GM23248 (cell line): ENCODE data around the gene JRKL. TPM values are rescaled to one million over a fixed set of nuclear protein-coding genes. Genes with fewer than 3 reads are reported as not detected.
A peak's percentile ranks its signal among the peaks of the same experiment; 100 is the strongest.

Source experiments
- DNase-seq: peaks from one replicate; pipeline ENCODE4 v3.0.0-alpha.2; 2015
- H2AFZ ChIP-seq: fragments of 200-600 bp; sonication (generic); 2 replicates; pipeline ENCODE4 v1.6.1; 2016; ENCODE audit warnings: antibody characterized with exemption
- H3F3A ChIP-seq: fragments of 200-600 bp; sonication (generic); 2 replicates; pipeline ENCODE4 v1.6.1; 2016; ENCODE audit warnings: mild to moderate bottlenecking, antibody characterized with exemption, mixed run types; ENCODE audit not compliant: insufficient read depth
- H3K27ac ChIP-seq: fragments of 200-600 bp; sonication (generic); 2 replicates; pipeline ENCODE4 v1.5.1; 2016; ENCODE audit warnings: mild to moderate bottlenecking
- H3K27me3 ChIP-seq: fragments of 200-600 bp; sonication (generic); replicated peaks from 2 replicates; pipeline ENCODE4 v1.6.1; 2016; ENCODE audit warnings: mild to moderate bottlenecking; ENCODE audit not compliant: insufficient read depth
- H3K36me3 ChIP-seq: fragments of 200-600 bp; sonication (generic); 2 replicates; pipeline ENCODE4 v1.6.1; 2016; ENCODE audit warnings: low read depth, mild to moderate bottlenecking
- H3K4me1 ChIP-seq: fragments of 200-600 bp; sonication (generic); 2 replicates; pipeline ENCODE4 v1.6.1; 2016; ENCODE audit warnings: mild to moderate bottlenecking; ENCODE audit not compliant: insufficient read depth
- H3K4me2 ChIP-seq: fragments of 200-600 bp; sonication (generic); one replicate; pipeline ENCODE4 v1.6.1; 2016; ENCODE audit warnings: mild to moderate bottlenecking; ENCODE audit not compliant: unreplicated experiment
- H3K4me3 ChIP-seq: fragments of 200-600 bp; sonication (generic); 2 replicates; pipeline ENCODE4 v1.5.1; 2016; ENCODE audit warnings: mild to moderate bottlenecking
- H3K79me2 ChIP-seq: fragments of 200-600 bp; sonication (generic); 2 replicates; pipeline ENCODE4 v1.6.1; 2016; ENCODE audit warnings: mild to moderate bottlenecking; ENCODE audit not compliant: insufficient read depth
- H3K9ac ChIP-seq: fragments of 200-600 bp; sonication (generic); 2 replicates; pipeline ENCODE4 v1.6.1; 2016; ENCODE audit warnings: mild to moderate bottlenecking
- H3K9me2 ChIP-seq: fragments of 200-600 bp; sonication (generic); 2 replicates; pipeline ENCODE4 v1.6.1; 2016; ENCODE audit warnings: mixed run types, mild to moderate bottlenecking, moderate library complexity; ENCODE audit not compliant: insufficient read depth
- H3K9me3 ChIP-seq: fragments of 200-600 bp; sonication (generic); one replicate; pipeline ENCODE4 v1.6.1; 2017; ENCODE audit warnings: low read depth
- H4K20me1 ChIP-seq: fragments of 200-600 bp; sonication (generic); 2 replicates; pipeline ENCODE4 v1.6.0; 2016; ENCODE audit not compliant: insufficient read depth
- EZH2 ChIP-seq: fragments of 200-600 bp; sonication (generic); IDR thresholded peaks from 2 replicates; pipeline ENCODE4 v1.6.1; 2018; ENCODE audit warnings: antibody characterized with exemption, mild to moderate bottlenecking; ENCODE audit not compliant: insufficient read depth, poor library complexity, severe bottlenecking
- EZH2phosphoT487 ChIP-seq: fragments of 200-600 bp; sonication (generic); IDR thresholded peaks from 2 replicates; pipeline ENCODE4 v1.6.1; 2018; ENCODE audit warnings: antibody characterized with exemption, moderate library complexity, mild to moderate bottlenecking, low read depth; ENCODE audit not compliant: insufficient read depth
- WGBS, 2 experiments: methylation state at CpG; one replicate each; pipeline ENCODE4 v1.1.6; 2015 to 2017; ENCODE audit warnings: low lambda C conversion rate in 2 of 2, low coverage in 1 of 2; ENCODE audit errors: missing lambda C conversion rate in 2 of 2; 5-methylcytosine and 5-hydroxymethylcytosine counted together
- in situ Hi-C: fragments of 300-500 bp; cut with MboI; formaldehyde crosslinking; loops from 2 replicates; pipeline ENCODE4 v1.15.0; 2020
- polyA plus RNA-seq: library from polyadenylated mRNA; unstranded; fragments of >200 nt; fragmentation: Nextera tagmentation; extraction: Ambion mirVana; gene quantifications from 2 replicates; pipeline ENCODE4 v1.2.1, GENCODE V29; 2016
- total RNA-seq: library from RNA; depleted of rRNA; stranded (reverse); fragments of >200 nt; shearing (Covaris generic); gene quantifications from 2 replicates; pipeline ENCODE4 v1.2.3, GENCODE V29; 2014; rRNA removed

The JRKL gene
- total RNA-seq (9.4 and 11.9 TPM in 2 replicates), polyA plus RNA-seq (11.2 and 11.7 TPM in 2 replicates)

DNA sequence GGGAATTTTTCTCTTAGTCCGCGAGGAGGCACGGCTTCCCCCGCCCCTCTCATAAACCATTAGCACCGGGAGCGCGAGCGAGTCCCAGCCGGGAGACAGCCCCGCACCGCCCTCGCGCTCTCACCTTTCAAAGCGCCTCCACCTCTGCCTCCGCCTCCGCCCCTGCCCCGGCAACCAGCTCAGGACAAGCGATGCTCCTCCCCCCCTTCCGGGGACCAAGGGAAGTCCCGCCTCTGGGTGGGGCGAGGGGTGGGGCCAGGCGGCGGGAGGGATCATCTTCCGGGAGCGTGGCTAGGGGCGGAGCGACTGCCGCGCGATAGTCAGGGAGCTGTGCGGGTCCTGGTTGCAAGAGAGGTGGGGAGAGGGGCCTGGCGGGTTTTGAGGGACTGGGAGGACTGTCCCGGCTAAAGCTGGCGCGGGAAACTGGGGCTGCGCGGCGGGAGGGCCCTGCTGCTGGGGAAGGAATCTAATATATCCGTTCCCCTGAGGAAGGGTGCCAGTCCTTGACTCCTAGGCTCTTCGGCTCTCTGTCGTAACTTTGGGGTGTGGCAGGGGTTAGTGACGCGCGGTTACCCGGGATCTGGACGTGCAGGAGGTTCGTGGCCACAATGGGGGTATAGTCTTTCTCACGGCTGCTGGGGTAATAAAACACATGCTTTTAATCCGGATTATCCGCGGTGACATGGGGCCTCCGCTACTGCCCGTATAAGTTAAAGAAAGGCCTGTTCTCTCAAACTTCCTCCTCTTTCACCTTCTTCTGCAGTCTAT, at the start of gene JRKL, which contains the start of gene CCDC82:
JRKL (plus strand) TSS at position 294 of the 768 bp plus-strand sequence. CDS start 637 bp downstream, outside the sequence.
CCDC82 (minus strand) TSS at position 193 of the 768 bp plus-strand sequence. CDS start 5,165 bp downstream, outside the sequence.
- Histone ChIP-seq H3K4me3 (peak within 1 kb of the TSS; percentile 95), H3K9me3 (no peaks in the 10 kb centered on the region), H3F3A (peaks cover 21% of the 10 kb centered on the region; the same call in 1 of the 2 replicates), H3K27ac (peak within 1 kb of the TSS; percentile 89), H3K9me2 (no peaks in the 10 kb centered on the region), H3K36me3 (no peaks in the 10 kb centered on the region), H4K20me1 (no peaks in the 10 kb centered on the region), H3K4me1 (peaks cover 46% of the 10 kb centered on the region), H2AFZ (peak within 1 kb of the TSS; percentile 92), H3K27me3 (no peaks in the 10 kb centered on the region), H3K4me2 (peak within 1 kb of the TSS; percentile 90), H3K79me2 (peaks cover 96% of the 10 kb centered on the region), H3K9ac (peak within 1 kb of the TSS; percentile 94)
- DNase-seq, result peak; percentile 98
- 1 to 2% methylated on average over 31 to 51 of the region's 53 CpGs for WGBS, 2 experiments
- in situ Hi-C loops, result loop anchor here (25.0 kb wide), 1 partner anchor 1228 kb away; no protein-coding TSS in a partner anchor
- no peak for TF ChIP-seq EZH2
- TF ChIP-seq EZH2phosphoT487, result no peak

DNA sequence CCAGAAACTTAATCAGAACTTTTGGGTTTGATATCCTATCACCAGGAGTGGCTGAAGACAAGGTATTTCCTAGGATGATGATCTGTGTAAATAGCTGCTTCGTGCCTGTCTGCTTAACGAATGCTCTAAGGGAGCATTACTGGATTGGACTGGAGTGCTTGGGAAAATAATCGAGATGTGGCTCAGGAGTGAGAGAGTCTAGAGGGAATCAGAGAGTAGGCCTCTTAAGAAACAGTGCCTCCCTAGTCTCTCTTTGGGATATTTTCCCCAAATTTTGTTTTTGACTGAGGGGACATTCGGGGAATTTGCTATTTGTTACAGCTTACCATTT, 49.3 kb upstream of the JRKL start:
- Histone ChIP-seq H4K20me1 (no peaks in the 10 kb centered on the region; the same call in 1 of the 2 replicates), H3K4me3 (peak overlapping the region; percentile 100), H3K9me2 (no peaks in the 10 kb centered on the region), H3F3A (peaks cover 51% of the 10 kb centered on the region), H3K79me2 (peaks cover 75% of the 10 kb centered on the region), H3K27ac (peak overlapping the region; percentile 80), H3K4me2 (peak overlapping the region; percentile 97), H3K9ac (peak overlapping the region; percentile 95), H3K4me1 (peaks cover 46% of the 10 kb centered on the region), H3K27me3 (no peaks in the 10 kb centered on the region), H3K9me3 (no peaks in the 10 kb centered on the region), H3K36me3 (peaks cover 6% of the 10 kb centered on the region; the same call in 1 of the 2 replicates), H2AFZ (no peak overlapping the region)
- peak; percentile 74 for DNase-seq
- TF ChIP-seq EZH2 (no peak), EZH2phosphoT487 (no peak)
- 16 to 17% methylated on average over 4 of the region's 4 CpGs for WGBS, 2 experiments
- in situ Hi-C loops, result loop anchor here (10.0 kb wide), 1 partner anchor 286 kb away; no protein-coding TSS in a partner anchor

DNA sequence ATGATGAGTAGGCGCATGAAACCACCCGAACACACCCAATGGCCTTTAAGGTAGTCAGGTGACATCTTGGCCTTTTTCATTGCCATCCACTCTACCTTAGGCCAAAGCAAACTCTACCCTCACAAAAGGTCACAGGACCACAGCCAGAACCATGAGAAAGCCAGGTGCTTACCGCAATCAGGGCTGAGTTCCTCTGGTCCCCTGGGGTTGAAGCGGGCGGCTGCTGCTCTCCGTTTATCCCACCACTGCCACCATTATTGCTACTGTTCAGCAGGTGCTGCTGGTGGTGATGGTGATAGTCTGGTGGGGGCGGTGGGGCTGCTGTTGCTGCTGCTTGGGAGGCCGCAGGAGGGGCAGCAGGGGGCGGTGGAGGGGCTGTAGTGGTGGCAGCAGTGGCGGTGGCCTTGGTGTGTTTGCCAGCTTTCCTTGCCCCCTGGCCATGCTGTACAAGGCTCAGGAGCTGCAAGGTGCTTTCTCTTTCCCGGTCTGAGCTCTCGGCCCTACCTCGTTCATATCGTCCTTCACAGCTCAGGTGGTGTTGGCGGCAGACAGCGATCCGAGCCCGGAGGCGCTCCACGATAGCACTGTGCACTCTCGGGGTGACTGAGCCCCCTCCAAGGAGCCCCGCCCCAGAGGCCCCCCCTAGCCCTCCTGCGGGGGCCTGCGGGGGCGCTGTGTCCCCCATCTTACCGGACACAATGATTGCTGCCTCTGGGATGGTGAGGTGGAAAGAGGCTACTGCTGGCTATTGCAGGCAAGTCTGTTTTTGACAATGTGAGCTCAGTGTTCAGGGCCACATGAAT, 48.4 kb upstream of the JRKL start:
- Histone ChIP-seq H3K9me2 (no peaks in the 10 kb centered on the region), H2AFZ (0 out of 2 replicates have a peak overlapping the region, but pooled peaks have one; percentile 81), H3K27me3 (no peaks in the 10 kb centered on the region), H3F3A (peaks cover 51% of the 10 kb centered on the region), H3K36me3 (peaks cover under 1% of the 10 kb centered on the region; the same call in 1 of the 2 replicates), H4K20me1 (no peaks in the 10 kb centered on the region; the same call in 1 of the 2 replicates), H3K9me3 (no peaks in the 10 kb centered on the region), H3K4me2 (peak overlapping the region; percentile 97), H3K79me2 (peaks cover 66% of the 10 kb centered on the region), H3K4me3 (peak overlapping the region; percentile 100), H3K4me1 (peaks cover 43% of the 10 kb centered on the region), H3K27ac (peak overlapping the region; percentile 80), H3K9ac (peak overlapping the region; percentile 95)
- WGBS, 2 experiments, result 23 to 36% methylated on average over 15 to 26 of the region's 26 CpGs
- in situ Hi-C loops, result loop anchor here (10.0 kb wide), 1 partner anchor 287 kb away; no protein-coding TSS in a partner anchor
- TF ChIP-seq EZH2 (no peak), EZH2phosphoT487 (no peak)
- peak; percentile 65 for DNase-seq
